OCI-LY3 (cell line): ENCODE measurements around the gene LITAF.

Source experiments
- H2AFZ ChIP-seq: fragments of 200-600, 300-600 bp; shearing (Covaris generic); 2 replicates; pipeline ENCODE4 v1.6.0; 2014; ENCODE audit warnings: antibody characterized with exemption, low read depth, low read length
- H3K27ac ChIP-seq: fragments of 200-600, 300-600 bp; sonication (generic); 2 replicates; pipeline ENCODE4 v1.5.1; 2014; ENCODE audit warnings: mild to moderate bottlenecking, low read length, moderate library complexity, mixed read lengths
- H3K27me3 ChIP-seq: fragments of 200-600, 300-600 bp; sonication (generic); 2 replicates; pipeline ENCODE4 v1.6.1; 2014; ENCODE audit warnings: low read depth, low read length, mixed read lengths
- H3K36me3 ChIP-seq: fragments of 200-600, 300-600 bp; sonication (generic); replicated peaks from 2 replicates; pipeline ENCODE3; 2014; ENCODE audit warnings: low read depth, low read length, mixed read lengths
- H3K4me1 ChIP-seq: fragments of 300-600, 200-600 bp; sonication (generic); 2 replicates; pipeline ENCODE4 v1.6.1; 2014; ENCODE audit warnings: low read length, mixed read lengths
- H3K4me2 ChIP-seq: fragments of 200-600, 300-600 bp; sonication (generic); 2 replicates; pipeline ENCODE4 v1.6.1; 2014; ENCODE audit warnings: low read length, mixed read lengths
- H3K4me3 ChIP-seq: fragments of 300-600, 200-600 bp; sonication (generic); 2 replicates; pipeline ENCODE4 v1.5.1; 2014; ENCODE audit warnings: antibody characterized with exemption, mild to moderate bottlenecking, low read length, moderate library complexity
- H3K79me2 ChIP-seq: fragments of 300-600, 200-600 bp; shearing (Covaris generic); 2 replicates; pipeline ENCODE4 v1.6.1; 2014; ENCODE audit warnings: mild to moderate bottlenecking, low read length, mixed read lengths
- H3K9ac ChIP-seq: fragments of 300-600, 200-600 bp; shearing (Covaris generic); 2 replicates; pipeline ENCODE4 v1.6.0; 2014; ENCODE audit warnings: mild to moderate bottlenecking, low read length, moderate library complexity
- H3K9me3 ChIP-seq: fragments of 200-600, 300-600 bp; shearing (Covaris generic); 2 replicates; pipeline ENCODE4 v1.6.1; 2014; ENCODE audit warnings: low read length, mixed read lengths; ENCODE audit not compliant: insufficient read depth
- H4K20me1 ChIP-seq: fragments of 200-600, 300-600 bp; sonication (generic); 2 replicates; pipeline ENCODE4 v1.6.1; 2016; ENCODE audit warnings: low read length, mixed read lengths; ENCODE audit not compliant: insufficient read depth
- EZH2phosphoT487 ChIP-seq: fragments of 200-600 bp; shearing (Covaris generic); IDR thresholded peaks from 2 replicates; pipeline ENCODE4 v1.6.1; 2018; ENCODE audit warnings: antibody characterized with exemption, mixed run types, low read depth
- TF ChIP-seq, protein P1 (sequence below): fragments of 200-600, 300-600 bp; sonication (generic); IDR thresholded peaks from 2 replicates; pipeline ENCODE4 v1.5.1; 2014; ENCODE audit warnings: antibody characterized with exemption, low read length, low read depth

LITAF gene

DNA sequence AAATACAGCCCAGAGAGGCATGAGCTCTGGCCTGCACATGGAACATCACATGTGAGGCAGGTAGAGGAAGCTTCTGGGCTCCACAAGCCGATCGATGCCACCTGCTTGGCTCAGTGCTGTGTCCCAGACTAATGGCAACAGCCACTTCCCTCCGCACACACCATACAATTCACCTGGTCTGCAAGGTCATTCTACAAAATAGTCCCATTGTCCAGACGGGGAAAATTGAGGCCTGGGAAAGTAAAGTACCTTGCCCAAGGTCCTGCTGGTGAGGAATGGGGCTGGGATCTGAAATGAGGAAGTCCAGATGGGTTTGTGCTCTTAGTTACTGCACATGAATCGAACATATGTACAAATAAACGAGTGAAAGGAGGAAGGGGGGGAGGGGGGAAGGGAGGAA, 88.0 kb downstream of the LITAF start:
- Histone ChIP-seq H3K79me2 (no peaks in the 10 kb centered on the region), H3K36me3 (no peaks in the 10 kb centered on the region), H3K9me3 (no peaks in the 10 kb centered on the region), H3K9ac (no peak overlapping the region), H3K4me2 (no peak overlapping the region), H3K4me1 (peaks cover 12% of the 10 kb centered on the region), H3K4me3 (no peak overlapping the region), H4K20me1 (no peaks in the 10 kb centered on the region), H3K27ac (no peak overlapping the region), H2AFZ (no peak overlapping the region), H3K27me3 (no peaks in the 10 kb centered on the region)
- no peak for TF ChIP-seq EZH2phosphoT487
- TF ChIP-seq, protein P1, sequence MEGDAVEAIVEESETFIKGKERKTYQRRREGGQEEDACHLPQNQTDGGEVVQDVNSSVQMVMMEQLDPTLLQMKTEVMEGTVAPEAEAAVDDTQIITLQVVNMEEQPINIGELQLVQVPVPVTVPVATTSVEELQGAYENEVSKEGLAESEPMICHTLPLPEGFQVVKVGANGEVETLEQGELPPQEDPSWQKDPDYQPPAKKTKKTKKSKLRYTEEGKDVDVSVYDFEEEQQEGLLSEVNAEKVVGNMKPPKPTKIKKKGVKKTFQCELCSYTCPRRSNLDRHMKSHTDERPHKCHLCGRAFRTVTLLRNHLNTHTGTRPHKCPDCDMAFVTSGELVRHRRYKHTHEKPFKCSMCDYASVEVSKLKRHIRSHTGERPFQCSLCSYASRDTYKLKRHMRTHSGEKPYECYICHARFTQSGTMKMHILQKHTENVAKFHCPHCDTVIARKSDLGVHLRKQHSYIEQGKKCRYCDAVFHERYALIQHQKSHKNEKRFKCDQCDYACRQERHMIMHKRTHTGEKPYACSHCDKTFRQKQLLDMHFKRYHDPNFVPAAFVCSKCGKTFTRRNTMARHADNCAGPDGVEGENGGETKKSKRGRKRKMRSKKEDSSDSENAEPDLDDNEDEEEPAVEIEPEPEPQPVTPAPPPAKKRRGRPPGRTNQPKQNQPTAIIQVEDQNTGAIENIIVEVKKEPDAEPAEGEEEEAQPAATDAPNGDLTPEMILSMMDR: no peak

GRCh38 chr16:11497851-11498289, 88.8 kb downstream of the LITAF start:
- peaks cover 12% of the 10 kb centered on the region for H3K4me1 ChIP-seq
- no peak overlapping the region for H2AFZ ChIP-seq

More at GRCh38 chr16:11497851-11498289, 88.8 kb downstream of the LITAF start:
- Histone ChIP-seq H3K79me2 (no peaks in the 10 kb centered on the region), H3K27ac (no peak overlapping the region), H3K36me3 (no peaks in the 10 kb centered on the region), H3K9me3 (no peaks in the 10 kb centered on the region), H3K27me3 (no peaks in the 10 kb centered on the region), H3K4me2 (no peak overlapping the region), H3K4me3 (no peak overlapping the region), H3K9ac (no peak overlapping the region), H4K20me1 (no peaks in the 10 kb centered on the region)
- no peak for TF ChIP-seq EZH2phosphoT487
- TF ChIP-seq, protein P1: no peak
